ENCODE results near the gene USP6NL.
"Not testable (repeated sequence)": the region's sequence is repeated elsewhere in the genome, so short reads cannot be mapped to it uniquely, and the experiment has no call there.

USP6NL gene

GRCh38 chr10:11441151-11441535 lies 170.3 kb downstream of the USP6NL start:
- no peak for DNase-seq

- DNase-seq: no peak
These were observed 170.9 kb downstream of the USP6NL start for GRCh38 chr10:11440250-11441150.

- no peak for DNase-seq
These were observed 171.9 kb downstream of the USP6NL start for GRCh38 chr10:11439523-11440053.

GRCh38 chr10:11437391-11438142 lies 173.9 kb downstream of the USP6NL start:
- DNase-seq: no peak

GRCh38 chr10:11436445-11436844 lies 175.0 kb downstream of the USP6NL start:
- not testable (repeated sequence) for DNase-seq

- no peak for DNase-seq
These were observed 175.9 kb downstream of the USP6NL start for GRCh38 chr10:11435581-11435981.

- DNase-seq: peak in 1 of 2 experiments; percentile 20
These were observed 177.1 kb downstream of the USP6NL start for GRCh38 chr10:11434324-11434723.

- DNase-seq: no peak
These were observed 177.8 kb downstream of the USP6NL start for GRCh38 chr10:11433657-11434056.

- DNase-seq: no peak
These were observed 180.3 kb downstream of the USP6NL start for GRCh38 chr10:11431216-11431555.

- DNase-seq: no peak
These were observed 180.8 kb downstream of the USP6NL start for GRCh38 chr10:11430421-11431215.

- DNase-seq: no peak
These were observed 181.9 kb downstream of the USP6NL start for GRCh38 chr10:11429439-11430052.

- DNase-seq: no peak
These were observed 185.8 kb downstream of the USP6NL start for GRCh38 chr10:11425676-11426075.

GRCh38 chr10:11425296-11425610 lies 186.2 kb downstream of the USP6NL start:
- DNase-seq: no peak

- peak; percentile 54 to 76 for DNase-seq
These were observed 186.8 kb downstream of the USP6NL start for GRCh38 chr10:11424456-11425295.

- no peak for DNase-seq
These were observed 194.5 kb downstream of the USP6NL start for GRCh38 chr10:11416974-11417373.

- DNase-seq: no peak
These were observed 196.4 kb downstream of the USP6NL start for GRCh38 chr10:11415095-11415494.

GRCh38 chr10:11414314-11415038 lies 197.0 kb downstream of the USP6NL start:
- no peak for DNase-seq

GRCh38 chr10:11411926-11412545 lies 199.4 kb downstream of the USP6NL start:
- DNase-seq: peak; percentile 50 to 70

GRCh38 chr10:11409357-11409756 lies 202.1 kb downstream of the USP6NL start:
- no peak for DNase-seq

- DNase-seq: no peak
These were observed 203.5 kb downstream of the USP6NL start for GRCh38 chr10:11407939-11408338.

- no peak for DNase-seq
These were observed 204.7 kb downstream of the USP6NL start for GRCh38 chr10:11406746-11407145.

All from Kasumi-1 (cell line).